Activated T-cell treated with anti-CD3 and anti-CD28 coated beads, Interleukin-2, amount 50 U/mL, for 72 hours (primary cell): ENCODE results near the gene NEURL4. TPM values are rescaled to one million over a fixed set of nuclear protein-coding genes. Genes with fewer than 3 reads are reported as not detected.
A peak's percentile ranks its signal among the peaks of the same experiment; 100 is the strongest.

Experiments used
- ATAC-seq, 2 donors: fragments of 150-1000 bp; cut with Tn5 transposase; replicated peaks in 1 of 2; 2 replicates each; pipeline ENCODE4 v1.10.0; 2021; ENCODE audit warnings: moderate library complexity in 2 of 2, mild to moderate bottlenecking in 1 of 2
- DNase-seq, 2 donors: peaks; one replicate each; pipeline ENCODE4 v3.0.0; 2021 to 2022; ENCODE audit warnings: mixed read lengths in 1 of 2
- H3K27ac Mint-ChIP-seq: one replicate; pipeline ENCODE4 v1.8.0; 2022; ENCODE audit warnings: mild to moderate bottlenecking, moderate library complexity, mixed read lengths
- H3K27me3 Mint-ChIP-seq: one replicate; pipeline ENCODE4 v1.8.0; 2022; ENCODE audit warnings: low read depth, mixed read lengths
- H3K36me3 Mint-ChIP-seq, 2 donors: one replicate each; pipeline ENCODE4 v1.8.0; 2022; ENCODE audit warnings: mixed read lengths in 2 of 2, mild to moderate bottlenecking in 1 of 2; ENCODE audit not compliant: insufficient read depth in 2 of 2
- H3K4me1 Mint-ChIP-seq: one replicate; pipeline ENCODE4 v1.8.0; 2022; ENCODE audit warnings: low read depth, mixed read lengths
- H3K4me3 Mint-ChIP-seq, 2 donors: one replicate each; pipeline ENCODE4 v1.8.0; 2022; ENCODE audit warnings: mild to moderate bottlenecking in 2 of 2, mixed read lengths in 2 of 2, moderate library complexity in 2 of 2
- H3K9me3 Mint-ChIP-seq, 2 donors: one replicate each; pipeline ENCODE4 v1.8.0; 2022; ENCODE audit warnings: mixed read lengths in 2 of 2
- total RNA-seq, 2 donors: library from RNA; stranded (reverse); gene quantifications; one replicate each; pipeline ENCODE4 v1.2.3, GENCODE V29; 2022

Gene NEURL4
- total RNA-seq, 2 donors from 2014 or later, result 35.7 to 37.6 TPM

DNA sequence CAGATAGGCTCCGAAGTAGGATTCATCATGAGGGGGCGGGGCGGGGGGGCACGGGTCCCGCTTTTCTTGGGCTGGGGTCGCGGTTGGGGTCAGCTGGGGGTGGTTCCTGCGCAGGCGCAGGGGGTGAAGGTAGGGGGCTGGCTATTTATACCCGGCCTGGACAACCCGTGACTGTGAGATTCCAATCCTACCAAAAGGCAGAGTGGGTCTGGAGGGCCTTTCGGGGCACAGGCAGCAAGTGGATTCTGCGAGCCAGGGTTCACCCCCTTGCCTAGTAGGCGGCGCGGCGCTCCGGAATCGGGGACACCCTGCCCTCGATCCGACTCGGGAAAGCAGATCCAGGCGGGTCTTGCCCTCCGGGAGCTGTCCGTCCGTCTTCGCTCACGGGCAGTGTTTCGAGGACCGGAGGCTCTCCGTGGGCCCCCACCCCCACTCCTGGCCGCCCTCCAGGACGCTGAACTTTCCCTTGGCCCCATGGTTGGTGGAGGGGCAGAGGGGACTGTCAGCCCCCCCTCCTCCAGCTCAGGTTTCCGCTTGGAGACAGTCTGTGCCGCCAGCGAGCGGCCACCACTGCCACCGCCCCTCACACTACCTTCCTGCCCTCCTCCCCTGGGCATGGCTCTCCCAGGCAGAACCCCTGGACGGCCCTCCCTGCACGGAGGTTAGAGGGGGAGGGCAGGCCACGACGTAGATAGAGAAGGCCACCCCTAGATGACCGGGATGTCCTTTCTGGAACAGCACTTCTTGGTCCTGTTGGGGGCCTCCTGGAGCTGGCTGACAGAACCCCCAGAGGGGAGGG lies 47.0 kb downstream of the NEURL4 start:
- no peaks in the 10 kb centered on the region for H3K36me3 Mint-ChIP-seq
- no peak overlapping the region for H3K27ac Mint-ChIP-seq
- ATAC-seq (no peak), DNase-seq (no peak)
- H3K4me1 Mint-ChIP-seq, result peaks cover 26% of the 10 kb centered on the region
- H3K4me3 Mint-ChIP-seq, result peak overlapping the region; percentile 86 to 91
- no peaks in the 10 kb centered on the region for H3K9me3 Mint-ChIP-seq
- peaks cover 32% of the 10 kb centered on the region for H3K27me3 Mint-ChIP-seq

DNA sequence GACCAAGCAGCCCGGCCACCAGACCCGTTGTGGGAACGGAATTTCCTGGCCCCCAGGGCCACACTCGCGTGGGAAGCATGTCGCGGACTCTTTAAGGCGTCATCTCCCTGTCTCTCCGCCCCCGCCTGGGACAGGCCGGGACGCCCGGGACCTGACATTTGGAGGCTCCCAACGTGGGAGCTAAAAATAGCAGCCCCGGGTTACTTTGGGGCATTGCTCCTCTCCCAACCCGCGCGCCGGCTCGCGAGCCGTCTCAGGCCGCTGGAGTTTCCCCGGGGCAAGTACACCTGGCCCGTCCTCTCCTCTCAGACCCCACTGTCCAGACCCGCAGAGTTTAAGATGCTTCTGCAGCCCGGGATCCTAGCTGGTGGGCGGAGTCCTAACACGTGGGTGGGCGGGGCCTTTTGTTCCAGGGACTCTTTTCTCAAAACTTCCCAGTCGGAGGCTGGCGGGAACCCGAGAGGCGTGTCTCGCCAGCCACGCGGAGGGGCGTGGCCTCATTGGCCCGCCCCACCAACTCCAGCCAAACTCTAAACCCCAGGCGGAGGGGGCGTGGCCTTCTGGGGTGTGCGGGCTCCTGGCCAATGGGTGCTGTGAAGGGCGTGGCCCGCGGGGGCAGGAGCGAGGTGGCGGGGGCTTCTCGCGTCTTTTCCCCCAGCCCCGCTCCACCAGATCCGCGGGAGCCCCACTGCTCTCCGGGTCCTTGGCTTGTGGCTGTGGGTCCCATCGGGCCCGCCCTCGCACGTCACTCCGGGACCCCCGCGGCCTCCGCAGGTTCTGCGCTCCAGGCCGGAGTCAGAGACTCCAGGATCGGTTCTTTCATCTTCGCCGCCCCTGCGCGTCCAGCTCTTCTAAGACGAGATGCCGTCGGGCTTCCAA lies 47.8 kb downstream of the NEURL4 start, which contains the start of gene SLC2A4:
SLC2A4 (plus strand) TSS at position 645 of the 879 bp plus-strand sequence; CDS start at position 862, 217 bp downstream.
- Mint-ChIP-seq H3K27ac (no peak within 1 kb of the TSS), H3K27me3 (peaks cover 32% of the 10 kb centered on the region), H3K36me3 (no peaks in the 10 kb centered on the region), H3K4me3 (peak within 1 kb of the TSS; percentile 86 to 91), H3K4me1 (peaks cover 26% of the 10 kb centered on the region), H3K9me3 (no peaks in the 10 kb centered on the region)
- ATAC-seq, result peak; percentile 82
- DNase-seq, result peak; percentile 89 to 91

DNA sequence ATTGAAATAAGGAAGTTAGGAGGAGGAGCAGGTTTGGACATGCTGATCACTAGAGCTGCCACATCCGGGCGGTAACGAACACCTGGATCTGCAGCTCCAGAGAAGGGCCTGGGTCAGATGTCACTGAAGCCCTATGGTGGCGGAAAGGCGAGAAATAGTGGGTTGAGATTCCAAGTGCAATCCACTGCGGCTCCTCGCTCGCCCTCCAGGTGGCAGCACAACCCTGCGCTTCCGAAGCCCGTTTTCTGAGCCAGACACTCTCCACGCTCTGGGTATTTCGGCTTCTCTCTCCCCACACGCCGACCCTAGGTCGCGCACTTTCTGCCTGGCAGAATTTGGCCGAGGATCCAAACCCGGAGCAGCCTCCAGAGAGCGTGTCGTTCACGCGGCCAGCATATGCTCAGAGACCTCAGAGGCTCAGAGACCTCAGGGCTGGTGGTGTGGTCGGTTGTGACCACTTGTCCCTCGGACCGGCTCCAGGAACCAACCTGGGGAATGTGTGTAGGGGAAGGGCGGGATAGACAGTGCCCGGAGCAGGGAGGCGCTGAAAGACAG lies 48.5 kb downstream of the NEURL4 start:
- no peaks in the 10 kb centered on the region for H3K9me3 Mint-ChIP-seq
- H3K27ac Mint-ChIP-seq, result no peak overlapping the region
- peaks cover 32% of the 10 kb centered on the region for H3K27me3 Mint-ChIP-seq
- DNase-seq (peak; percentile 84 to 89), ATAC-seq (peak; percentile 83)
- H3K4me1 Mint-ChIP-seq, result peaks cover 26% of the 10 kb centered on the region
- no peaks in the 10 kb centered on the region for H3K36me3 Mint-ChIP-seq
- peak overlapping the region; percentile 86 to 91 for H3K4me3 Mint-ChIP-seq

DNA sequence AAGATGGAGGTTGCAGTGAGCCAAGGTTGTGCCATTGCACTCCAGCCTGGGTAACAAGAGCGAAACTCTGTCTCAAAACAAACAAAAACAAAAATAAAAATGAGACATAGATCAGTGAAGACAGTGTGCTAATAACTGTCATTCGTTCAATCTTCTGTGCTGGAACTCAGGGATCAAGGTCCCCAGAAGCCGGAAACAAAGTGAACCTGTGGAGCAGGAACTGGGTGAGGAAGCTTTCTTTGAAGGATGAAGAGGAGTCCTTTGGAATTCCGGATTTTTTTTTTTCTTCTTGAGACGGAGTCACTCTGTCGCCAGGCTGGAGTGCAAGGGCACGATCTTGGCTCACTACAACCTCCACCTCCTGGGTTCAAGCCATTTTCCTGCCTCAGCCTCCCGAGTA lies 49.7 kb downstream of the NEURL4 start:
- no peak for DNase-seq
- H3K27ac Mint-ChIP-seq, result no peak overlapping the region
- no peak overlapping the region for H3K4me3 Mint-ChIP-seq
- peaks cover 26% of the 10 kb centered on the region for H3K4me1 Mint-ChIP-seq
- H3K27me3 Mint-ChIP-seq, result peaks cover 32% of the 10 kb centered on the region
- no peak for ATAC-seq
- no peaks in the 10 kb centered on the region for H3K9me3 Mint-ChIP-seq
- H3K36me3 Mint-ChIP-seq, result no peaks in the 10 kb centered on the region

DNA sequence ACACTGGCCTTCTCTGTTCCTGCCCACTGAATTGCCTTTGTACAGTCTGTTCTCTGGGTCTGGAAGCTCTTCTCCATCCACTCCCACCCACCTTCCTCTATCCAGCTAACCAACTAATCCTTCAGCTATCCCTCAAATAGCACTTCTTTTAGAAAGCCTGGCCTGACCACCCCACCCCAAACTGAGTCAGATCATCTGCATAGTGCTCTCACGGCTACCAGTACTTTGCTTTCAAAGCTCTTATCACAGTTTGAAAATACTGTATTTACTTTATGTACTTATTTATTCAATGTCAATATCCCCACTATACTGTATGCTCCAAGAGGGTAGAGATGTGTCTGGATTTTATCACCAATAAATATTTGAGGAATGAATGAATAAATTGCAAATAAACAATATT lies 62.4 kb downstream of the NEURL4 start:
- Mint-ChIP-seq H3K4me3 (no peak overlapping the region), H3K27ac (no peak overlapping the region), H3K9me3 (no peaks in the 10 kb centered on the region), H3K27me3 (peaks cover 21% of the 10 kb centered on the region), H3K36me3 (peaks cover 0 to 3% of the 10 kb centered on the region in 2 donors), H3K4me1 (peaks cover 23% of the 10 kb centered on the region)
- DNase-seq (no peak), ATAC-seq (no peak)

Other genes starting within 250 kb of the NEURL4 start
- not detected for gene CLEC10A, start 249.1 kb downstream of the NEURL4 start, total RNA-seq
- not detected for gene ASGR2, start 214.5 kb downstream of the NEURL4 start, total RNA-seq
- 1 to 10 TPM; 1.5 to 2.1 TPM for gene ASGR1, start 150.0 kb downstream of the NEURL4 start, total RNA-seq
- gene DLG4, start 109.5 kb downstream of the NEURL4 start, total RNA-seq, result 10 to 100 TPM; 16.2 to 16.7 TPM
- 100 to 1,000 TPM; 335 to 386 TPM for gene ACADVL, start 109.4 kb downstream of the NEURL4 start, total RNA-seq
- 10 to 100 TPM; 49.5 to 54.8 TPM for gene DVL2, start 94.8 kb downstream of the NEURL4 start, total RNA-seq
- 10 to 100 TPM; 28.9 to 32.2 TPM for gene PHF23, start 89.9 kb downstream of the NEURL4 start, total RNA-seq
- 100 to 1,000 TPM; 244 to 246 TPM for gene GABARAP, start 86.9 kb downstream of the NEURL4 start, total RNA-seq
- gene CTDNEP1, start 77.6 kb downstream of the NEURL4 start, total RNA-seq, result 100 to 1,000 TPM; 184 to 186 TPM
- 10 to 100 TPM; 62.1 to 89.5 TPM for gene ELP5, start 77.1 kb downstream of the NEURL4 start, total RNA-seq
- gene CLDN7, start 66.9 kb downstream of the NEURL4 start, total RNA-seq, result 1 to 10 TPM; 1.9 to 3.1 TPM
- gene SLC2A4, start 47.6 kb downstream of the NEURL4 start, total RNA-seq, result under 1 TPM; 0.07 to 0.17 TPM
- 1 to 10 TPM; 3.6 to 9.5 TPM for gene YBX2, start 34.7 kb downstream of the NEURL4 start, total RNA-seq
- 100 to 1,000 TPM; 547 to 594 TPM for gene EIF5A, start 21.7 kb downstream of the NEURL4 start, total RNA-seq
- 10 to 100 TPM; 50.5 to 50.7 TPM for gene GPS2, start 14.0 kb downstream of the NEURL4 start, total RNA-seq
- gene ACAP1, start 7.2 kb upstream of the NEURL4 start, total RNA-seq, result 100 to 1,000 TPM; 690 to 708 TPM
- gene KCTD11, start 22.8 kb upstream of the NEURL4 start, total RNA-seq, result 1 to 10 TPM; 4.9 to 5.5 TPM
- gene TMEM95, start 25.8 kb upstream of the NEURL4 start, total RNA-seq, result under 1 TPM in 1 of 2 donors, not detected in 1; 0.34 TPM
- gene TNK1, start 51.8 kb upstream of the NEURL4 start, total RNA-seq, result 1 to 10 TPM; 5.5 to 6.5 TPM
- gene PLSCR3, start 65.2 kb upstream of the NEURL4 start, total RNA-seq, result 10 to 100 TPM; 60.5 to 62.6 TPM
- gene TMEM256, start 74.8 kb upstream of the NEURL4 start, total RNA-seq, result 10 to 100 TPM; 64.8 to 88.2 TPM
- gene NLGN2, start 78.5 kb upstream of the NEURL4 start, total RNA-seq, result 10 to 100 TPM; 17.4 to 19.8 TPM
- under 1 TPM; 0.58 to 0.67 TPM for gene SPEM1, start 91.0 kb upstream of the NEURL4 start, total RNA-seq
- not detected for gene SPEM2, start 96.3 kb upstream of the NEURL4 start, total RNA-seq
- not detected for gene SPEM3, start 99.5 kb upstream of the NEURL4 start, total RNA-seq
- 10 to 100 TPM; 11.3 to 11.7 TPM for gene TMEM102, start 106.1 kb upstream of the NEURL4 start, total RNA-seq
- gene FGF11, start 110.2 kb upstream of the NEURL4 start, total RNA-seq, result 1 to 10 TPM; 4.9 to 5.3 TPM
- 10 to 100 TPM; 25.5 to 26.8 TPM for gene CHRNB1, start 115.7 kb upstream of the NEURL4 start, total RNA-seq
- 10 to 100 TPM; 28.5 to 29.0 TPM for gene ZBTB4, start 150.3 kb upstream of the NEURL4 start, total RNA-seq
- gene SLC35G6, start 152.1 kb upstream of the NEURL4 start, total RNA-seq, result under 1 TPM in 1 of 2 donors, not detected in 1; 0.25 TPM
- gene POLR2A, start 155.0 kb upstream of the NEURL4 start, total RNA-seq, result 100 to 1,000 TPM; 211 to 249 TPM
- gene TNFSF12, start 219.7 kb upstream of the NEURL4 start, total RNA-seq, result 10 to 100 TPM; 23.2 to 25.5 TPM
- gene TNFSF13, start 229.4 kb upstream of the NEURL4 start, total RNA-seq, result 1 to 10 TPM; 4.3 to 7.8 TPM
- 10 to 100 TPM; 41.8 to 55.3 TPM for gene SENP3, start 232.6 kb upstream of the NEURL4 start, total RNA-seq